GM23338 (cell line): ENCODE data around the gene URM1.

Experiments
- CREB1 ChIP-seq: fragments of 250-450 bp; sonication (Bioruptor Pico); IDR thresholded peaks from 2 replicates; pipeline ENCODE4 v1.5.0; 2020; ENCODE audit warnings: low read depth, mild to moderate bottlenecking, moderate library complexity
- CTCF ChIP-seq, 2 experiments: fragments of 200-600 bp in 1 of 2; sonication (generic) in 1 of 2; conservative IDR thresholded peaks; 2 replicates each; pipeline versions ENCODE4 v1.5.1 to v1.6.1; 2016 to 2017; ENCODE audit warnings: antibody characterized with exemption in 2 of 2, low read depth in 2 of 2, mild to moderate bottlenecking in 2 of 2, moderate library complexity in 1 of 2
- ETS1 ChIP-seq: IDR thresholded peaks from 2 replicates; pipeline ENCODE4 v1.6.1; 2016; ENCODE audit warnings: antibody characterized with exemption
- EZH2 ChIP-seq: fragments of 200-600 bp; sonication (generic); IDR thresholded peaks from one replicate; pipeline ENCODE4 v1.8.0; 2017; ENCODE audit warnings: antibody characterized with exemption, mild to moderate bottlenecking, low read depth; ENCODE audit not compliant: unreplicated experiment
- EZH2phosphoT487 ChIP-seq: fragments of 200-600 bp; sonication (generic); IDR thresholded peaks from one replicate; pipeline ENCODE4 v1.8.1; 2018; ENCODE audit warnings: antibody characterized with exemption; ENCODE audit not compliant: unreplicated experiment
- JUNB ChIP-seq: IDR thresholded peaks from one replicate; pipeline ENCODE4 v1.6.1; 2016; ENCODE audit warnings: antibody characterized with exemption; ENCODE audit not compliant: unreplicated experiment
- NANOG ChIP-seq: IDR thresholded peaks from 2 replicates; pipeline ENCODE4 v1.6.1; 2016; ENCODE audit warnings: antibody characterized with exemption, borderline replicate concordance
- POLR2AphosphoS5 ChIP-seq: IDR thresholded peaks from 2 replicates; pipeline ENCODE4 v1.6.1; 2016; ENCODE audit warnings: antibody characterized with exemption, low read depth
- REST ChIP-seq: IDR thresholded peaks from one replicate; pipeline ENCODE4 v1.6.1; 2018; ENCODE audit warnings: antibody characterized with exemption; ENCODE audit not compliant: unreplicated experiment
- STAT1 ChIP-seq: IDR thresholded peaks from one replicate; pipeline ENCODE4 v1.6.1; 2016; ENCODE audit warnings: antibody characterized with exemption; ENCODE audit not compliant: unreplicated experiment
- ZNF331 ChIP-seq: fragments of 250-450 bp; sonication (Bioruptor Pico); IDR thresholded peaks from 2 replicates; pipeline ENCODE4 v1.5.0; 2020; ENCODE audit warnings: low read depth, mild to moderate bottlenecking, moderate library complexity
- ZNF462 ChIP-seq: fragments of 250-450 bp; sonication (Bioruptor Pico); IDR thresholded peaks from 2 replicates; pipeline ENCODE4 v1.5.0; 2020; ENCODE audit warnings: mild to moderate bottlenecking, moderate library complexity

- TF ChIP-seq POLR2AphosphoS5 (no peak), CTCF (conservative IDR thresholded peaks at IDR 0.05; ENCODE audit: low read depth in 2 of 2) (no peak), EZH2phosphoT487 (no peak), ETS1 (no peak), CREB1 (no peak), REST (no peak), EZH2 (no peak), STAT1 (no peak), JUNB (no peak), ZNF331 (CRISPR knock-in tag) (no peak), NANOG (no peak), ZNF462 (CRISPR knock-in tag) (no peak)
Observed at GRCh38 chr9:128360826-128361225, 10.3 kb upstream of the URM1 start.
